LHCN-M2 (cell line): Measurements from ENCODE around the gene PSPN. TPM values are rescaled to one million over a fixed set of nuclear protein-coding genes. Genes with fewer than 3 reads are reported as not detected.

Source experiments
- DNase-seq: peaks from one replicate; pipeline ENCODE4 v3.0.0-alpha.2; 2012; ENCODE audit warnings: low read depth
- total RNA-seq: library from RNA; depleted of rRNA; stranded (reverse); fragments of >200 nt; gene quantifications from 2 replicates; pipeline ENCODE4 v1.2.3, GENCODE V29; 2014; rRNA removed

The PSPN gene
- total RNA-seq, 1 experiment from 2014 or later, result 0.69 TPM

- no peak for DNase-seq
Observed at GRCh38 chr19:6326815-6327214, 48.9 kb downstream of the PSPN start.

DNA sequence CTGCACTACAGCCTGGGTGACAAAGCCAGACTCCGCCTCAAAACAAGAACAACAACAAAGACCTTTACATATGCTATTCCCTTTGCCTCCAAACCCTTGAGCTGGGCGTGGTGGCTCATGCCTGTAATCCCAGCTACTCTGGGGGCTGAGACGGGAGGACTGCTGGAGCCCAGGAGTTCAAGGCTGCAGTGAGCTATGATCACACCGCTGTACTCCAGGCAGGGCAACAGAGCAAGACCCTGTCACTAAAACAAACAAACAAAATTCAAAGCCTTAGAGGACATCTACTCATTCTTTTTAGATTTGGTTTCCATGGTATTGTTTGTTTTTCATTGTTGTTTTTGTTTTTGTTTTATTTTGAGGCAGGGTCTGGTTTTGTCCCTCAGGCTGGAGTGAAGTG, 50.1 kb downstream of the PSPN start:
- no peak for DNase-seq

Other genes starting within 250 kb of the PSPN start
- not detected in 2 replicates for gene ACSBG2, start 240.3 kb downstream of the PSPN start, total RNA-seq
- 18.5 and 19.6 TPM in 2 replicates for gene MLLT1, start 96.0 kb downstream of the PSPN start, total RNA-seq
- not detected in 2 replicates for gene ACER1, start 42.3 kb downstream of the PSPN start, total RNA-seq
- gene CLPP, start 14.4 kb downstream of the PSPN start, total RNA-seq, result 107 and 126 TPM in 2 replicates
- gene ALKBH7, start 3.1 kb downstream of the PSPN start, total RNA-seq, result 25.4 and 35.0 TPM in 2 replicates
- 59.4 and 64.3 TPM in 2 replicates for gene GTF2F1, start 17.2 kb upstream of the PSPN start, total RNA-seq
- 127 and 142 TPM in 2 replicates for gene KHSRP, start 48.9 kb upstream of the PSPN start, total RNA-seq
- gene SLC25A41, start 57.8 kb upstream of the PSPN start, total RNA-seq, result not detected in 2 replicates
- 5.5 TPM in 2 replicates for gene SLC25A23, start 83.9 kb upstream of the PSPN start, total RNA-seq
- not detected in 2 replicates for gene CRB3, start 88.3 kb upstream of the PSPN start, total RNA-seq
- gene DENND1C, start 105.9 kb upstream of the PSPN start, total RNA-seq, result not detected in 2 replicates
- not detected in 2 replicates for gene TUBB4A, start 126.4 kb upstream of the PSPN start, total RNA-seq
- 1.3 and 1.7 TPM in 2 replicates for gene TNFSF9, start 155.1 kb upstream of the PSPN start, total RNA-seq
- 3.3 and 6.5 TPM in 2 replicates for gene CD70, start 215.2 kb upstream of the PSPN start, total RNA-seq